GM23248 (cell line): Measurements from ENCODE around the gene PLCG1. TPM values are rescaled to one million over a fixed set of nuclear protein-coding genes. Genes with fewer than 3 reads are reported as not detected.
A peak's percentile ranks its signal among the peaks of the same experiment; 100 is the strongest.

ENCODE experiments used
- DNase-seq: peaks from one replicate; pipeline ENCODE4 v3.0.0-alpha.2; 2015
- H2AFZ ChIP-seq: fragments of 200-600 bp; sonication (generic); 2 replicates; pipeline ENCODE4 v1.6.1; 2016; ENCODE audit warnings: antibody characterized with exemption
- H3F3A ChIP-seq: fragments of 200-600 bp; sonication (generic); 2 replicates; pipeline ENCODE4 v1.6.1; 2016; ENCODE audit warnings: mild to moderate bottlenecking, antibody characterized with exemption, mixed run types; ENCODE audit not compliant: insufficient read depth
- H3K27ac ChIP-seq: fragments of 200-600 bp; sonication (generic); 2 replicates; pipeline ENCODE4 v1.5.1; 2016; ENCODE audit warnings: mild to moderate bottlenecking
- H3K27me3 ChIP-seq: fragments of 200-600 bp; sonication (generic); replicated peaks from 2 replicates; pipeline ENCODE4 v1.6.1; 2016; ENCODE audit warnings: mild to moderate bottlenecking; ENCODE audit not compliant: insufficient read depth
- H3K36me3 ChIP-seq: fragments of 200-600 bp; sonication (generic); 2 replicates; pipeline ENCODE4 v1.6.1; 2016; ENCODE audit warnings: low read depth, mild to moderate bottlenecking
- H3K4me1 ChIP-seq: fragments of 200-600 bp; sonication (generic); 2 replicates; pipeline ENCODE4 v1.6.1; 2016; ENCODE audit warnings: mild to moderate bottlenecking; ENCODE audit not compliant: insufficient read depth
- H3K4me2 ChIP-seq: fragments of 200-600 bp; sonication (generic); one replicate; pipeline ENCODE4 v1.6.1; 2016; ENCODE audit warnings: mild to moderate bottlenecking; ENCODE audit not compliant: unreplicated experiment
- H3K4me3 ChIP-seq: fragments of 200-600 bp; sonication (generic); 2 replicates; pipeline ENCODE4 v1.5.1; 2016; ENCODE audit warnings: mild to moderate bottlenecking
- H3K79me2 ChIP-seq: fragments of 200-600 bp; sonication (generic); 2 replicates; pipeline ENCODE4 v1.6.1; 2016; ENCODE audit warnings: mild to moderate bottlenecking; ENCODE audit not compliant: insufficient read depth
- H3K9ac ChIP-seq: fragments of 200-600 bp; sonication (generic); 2 replicates; pipeline ENCODE4 v1.6.1; 2016; ENCODE audit warnings: mild to moderate bottlenecking
- H3K9me2 ChIP-seq: fragments of 200-600 bp; sonication (generic); 2 replicates; pipeline ENCODE4 v1.6.1; 2016; ENCODE audit warnings: mixed run types, mild to moderate bottlenecking, moderate library complexity; ENCODE audit not compliant: insufficient read depth
- H3K9me3 ChIP-seq: fragments of 200-600 bp; sonication (generic); one replicate; pipeline ENCODE4 v1.6.1; 2017; ENCODE audit warnings: low read depth
- H4K20me1 ChIP-seq: fragments of 200-600 bp; sonication (generic); 2 replicates; pipeline ENCODE4 v1.6.0; 2016; ENCODE audit not compliant: insufficient read depth
- EZH2 ChIP-seq: fragments of 200-600 bp; sonication (generic); IDR thresholded peaks from 2 replicates; pipeline ENCODE4 v1.6.1; 2018; ENCODE audit warnings: antibody characterized with exemption, mild to moderate bottlenecking; ENCODE audit not compliant: insufficient read depth, poor library complexity, severe bottlenecking
- EZH2phosphoT487 ChIP-seq: fragments of 200-600 bp; sonication (generic); IDR thresholded peaks from 2 replicates; pipeline ENCODE4 v1.6.1; 2018; ENCODE audit warnings: antibody characterized with exemption, moderate library complexity, mild to moderate bottlenecking, low read depth; ENCODE audit not compliant: insufficient read depth
- WGBS, 2 experiments: methylation state at CpG; one replicate each; pipeline ENCODE4 v1.1.6; 2015 to 2017; ENCODE audit warnings: low lambda C conversion rate in 2 of 2, low coverage in 1 of 2; ENCODE audit errors: missing lambda C conversion rate in 2 of 2; 5-methylcytosine and 5-hydroxymethylcytosine counted together
- in situ Hi-C: fragments of 300-500 bp; cut with MboI; formaldehyde crosslinking; loops from 2 replicates; pipeline ENCODE4 v1.15.0; 2020
- polyA plus RNA-seq: library from polyadenylated mRNA; unstranded; fragments of >200 nt; fragmentation: Nextera tagmentation; extraction: Ambion mirVana; gene quantifications from 2 replicates; pipeline ENCODE4 v1.2.1, GENCODE V29; 2016
- total RNA-seq: library from RNA; depleted of rRNA; stranded (reverse); fragments of >200 nt; shearing (Covaris generic); gene quantifications from 2 replicates; pipeline ENCODE4 v1.2.3, GENCODE V29; 2014

Gene PLCG1
- total and polyA plus RNA-seq, 2 experiments from 2014 or later = 8.3 to 32.6 TPM

DNA sequence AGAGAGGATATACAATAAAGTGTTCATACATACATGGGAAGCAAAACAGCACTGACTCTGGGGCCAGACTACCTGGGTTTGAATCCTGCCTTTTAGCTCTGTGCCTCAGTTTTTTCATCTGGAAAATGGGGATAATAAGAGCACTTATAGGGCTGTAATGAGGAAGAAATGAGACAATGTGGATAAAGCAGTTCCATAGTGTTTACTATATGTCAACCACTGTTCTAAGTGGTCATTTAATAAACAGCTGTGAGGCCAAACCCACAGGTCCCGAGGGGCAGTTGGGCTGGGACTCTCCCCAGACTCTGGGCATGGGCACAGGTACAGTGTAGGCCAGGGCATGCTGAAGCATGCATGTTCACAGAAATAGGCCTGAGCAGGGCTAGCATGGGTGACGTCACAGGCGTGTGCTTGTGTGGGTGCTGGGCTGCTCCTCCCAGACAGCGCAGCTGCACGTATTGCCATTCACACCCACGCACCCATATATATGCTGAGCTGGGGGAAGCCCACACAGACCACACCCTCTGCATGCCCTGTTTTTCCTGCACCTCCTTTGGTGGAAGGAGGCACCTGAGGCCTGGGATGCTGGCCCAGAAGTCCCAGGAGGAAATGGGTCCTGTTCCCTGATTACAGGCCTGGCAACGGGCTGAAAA lies 3.5 kb upstream of the PLCG1 start:
- Histone ChIP-seq H3K9me3 (no peaks in the 10 kb centered on the region), H3K9me2 (no peaks in the 10 kb centered on the region), H3K9ac (no peak overlapping the region), H4K20me1 (no peaks in the 10 kb centered on the region), H3K79me2 (peaks cover 13% of the 10 kb centered on the region), H3K4me2 (no peak overlapping the region), H3K27me3 (no peaks in the 10 kb centered on the region), H2AFZ (no peak overlapping the region), H3K4me1 (peaks cover 2% of the 10 kb centered on the region; the same call in 1 of the 2 replicates), H3K4me3 (no peak overlapping the region), H3K36me3 (no peaks in the 10 kb centered on the region), H3K27ac (no peak overlapping the region), H3F3A (no peaks in the 10 kb centered on the region)
- no peak for DNase-seq
- in situ Hi-C loops = no loop called here
- 79% methylated on average over 7 of the region's 7 CpGs for WGBS, 2 experiments
- TF ChIP-seq EZH2phosphoT487 (no peak), EZH2 (no peak)

DNA sequence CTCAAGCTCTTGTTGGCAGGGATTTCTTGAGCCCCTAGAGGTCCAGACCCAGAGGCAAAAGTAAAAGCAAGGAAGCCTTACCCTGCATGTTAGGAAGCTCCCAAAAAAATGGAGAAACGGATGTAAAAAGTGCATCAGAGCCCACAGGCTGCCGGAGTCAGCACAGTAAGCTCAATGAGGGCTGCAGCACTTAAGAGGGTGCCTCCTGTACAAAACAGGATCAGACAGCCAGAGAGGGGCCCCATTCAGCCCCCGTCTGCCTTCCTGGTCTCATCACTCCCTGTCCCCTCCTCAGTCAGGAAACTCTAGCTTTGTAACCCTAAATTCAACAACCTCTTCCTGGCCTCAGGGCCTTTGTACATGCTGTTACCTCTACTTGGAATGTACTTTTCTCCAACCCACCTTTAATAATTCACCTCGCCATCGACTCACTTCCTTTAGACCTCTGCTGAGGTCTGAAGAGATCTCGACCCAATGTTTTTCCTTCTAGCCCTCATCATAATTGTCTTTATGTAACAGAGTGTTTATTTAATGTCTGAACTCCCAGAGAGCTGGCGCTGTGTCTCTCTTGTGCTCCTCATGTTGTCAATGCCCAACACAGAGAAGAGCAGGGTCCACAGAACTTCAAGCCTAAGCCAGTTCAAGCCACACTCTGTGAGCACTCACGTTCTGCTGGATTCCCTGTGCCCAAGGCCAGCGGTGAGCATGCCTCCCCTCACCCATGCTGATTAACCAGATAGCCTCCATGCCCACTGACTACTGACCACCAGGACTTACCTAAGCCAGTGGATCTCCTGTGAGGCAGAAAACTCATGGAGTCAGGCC lies 2.8 kb upstream of the PLCG1 start:
- in situ Hi-C loops = no loop called here
- H3K9me2 ChIP-seq = no peaks in the 10 kb centered on the region
- no peaks in the 10 kb centered on the region for H3K9me3 ChIP-seq
- TF ChIP-seq EZH2phosphoT487 (no peak), EZH2 (no peak)
- no peaks in the 10 kb centered on the region for H3F3A ChIP-seq
- no peaks in the 10 kb centered on the region for H3K27me3 ChIP-seq
- peaks cover 21% of the 10 kb centered on the region for H3K79me2 ChIP-seq
- H3K27ac ChIP-seq = no peak overlapping the region
- no peak overlapping the region for H3K4me3 ChIP-seq
- H3K4me1 ChIP-seq = peaks cover 10% of the 10 kb centered on the region; the same call in 1 of the 2 replicates
- no peak overlapping the region for H3K4me2 ChIP-seq
- DNase-seq = no peak
- no peak overlapping the region for H3K9ac ChIP-seq
- H3K36me3 ChIP-seq = no peaks in the 10 kb centered on the region
- H4K20me1 ChIP-seq = no peaks in the 10 kb centered on the region
- H2AFZ ChIP-seq = no peak overlapping the region
- 82 to 89% methylated on average over 7 to 9 of the region's 9 CpGs for WGBS, 2 experiments

DNA sequence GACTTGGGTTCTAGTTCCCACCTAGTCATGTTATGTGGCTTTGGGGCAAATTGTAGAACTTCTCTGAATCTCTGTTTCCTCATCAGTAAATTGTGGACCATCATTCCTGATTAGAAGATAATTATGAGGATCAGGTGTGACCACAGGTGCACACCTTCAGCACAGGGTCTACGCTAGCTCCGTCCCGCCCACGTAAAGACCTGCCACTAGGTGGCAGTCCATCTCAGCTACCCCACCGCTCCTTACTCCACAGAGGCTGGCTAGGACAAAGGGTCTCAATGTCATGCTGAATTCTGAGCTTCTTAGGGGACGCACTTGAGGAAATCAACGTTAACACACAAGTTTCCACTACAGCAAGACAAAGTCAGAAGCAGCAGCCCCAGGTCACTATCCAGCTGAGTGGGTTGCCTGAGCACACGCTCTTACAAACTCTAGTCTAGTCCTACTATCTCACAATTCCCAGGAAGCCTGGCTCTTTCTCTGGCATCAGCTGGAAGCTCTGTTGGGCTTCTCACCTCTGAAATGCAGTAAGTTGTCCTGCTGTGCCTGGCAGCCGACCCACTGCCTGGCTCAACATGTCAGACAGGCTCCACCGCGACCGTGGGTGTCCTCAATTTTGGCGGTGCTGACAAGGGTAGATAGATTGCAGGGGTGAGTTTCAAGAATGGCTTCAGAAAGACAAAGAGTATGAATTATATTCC lies 2.0 kb upstream of the PLCG1 start:
- peaks cover 28% of the 10 kb centered on the region for H3K79me2 ChIP-seq
- H3K27ac ChIP-seq = no peak overlapping the region
- no peak overlapping the region for H3K4me3 ChIP-seq
- WGBS, 2 experiments = 69 to 70% methylated on average over 13 of the region's 13 CpGs
- peak; percentile 41 for DNase-seq
- H3K36me3 ChIP-seq = no peaks in the 10 kb centered on the region
- H2AFZ ChIP-seq = no peak overlapping the region
- no peaks in the 10 kb centered on the region for H3K9me3 ChIP-seq
- no peaks in the 10 kb centered on the region for H3F3A ChIP-seq
- in situ Hi-C loops = no loop called here
- H3K9ac ChIP-seq = no peak overlapping the region
- no peaks in the 10 kb centered on the region for H3K27me3 ChIP-seq
- H3K4me2 ChIP-seq = no peak overlapping the region
- H3K4me1 ChIP-seq = peaks cover 12% of the 10 kb centered on the region; the same call in 1 of the 2 replicates
- H3K9me2 ChIP-seq = no peaks in the 10 kb centered on the region
- TF ChIP-seq EZH2phosphoT487 (no peak), EZH2 (no peak)
- H4K20me1 ChIP-seq = no peaks in the 10 kb centered on the region

DNA sequence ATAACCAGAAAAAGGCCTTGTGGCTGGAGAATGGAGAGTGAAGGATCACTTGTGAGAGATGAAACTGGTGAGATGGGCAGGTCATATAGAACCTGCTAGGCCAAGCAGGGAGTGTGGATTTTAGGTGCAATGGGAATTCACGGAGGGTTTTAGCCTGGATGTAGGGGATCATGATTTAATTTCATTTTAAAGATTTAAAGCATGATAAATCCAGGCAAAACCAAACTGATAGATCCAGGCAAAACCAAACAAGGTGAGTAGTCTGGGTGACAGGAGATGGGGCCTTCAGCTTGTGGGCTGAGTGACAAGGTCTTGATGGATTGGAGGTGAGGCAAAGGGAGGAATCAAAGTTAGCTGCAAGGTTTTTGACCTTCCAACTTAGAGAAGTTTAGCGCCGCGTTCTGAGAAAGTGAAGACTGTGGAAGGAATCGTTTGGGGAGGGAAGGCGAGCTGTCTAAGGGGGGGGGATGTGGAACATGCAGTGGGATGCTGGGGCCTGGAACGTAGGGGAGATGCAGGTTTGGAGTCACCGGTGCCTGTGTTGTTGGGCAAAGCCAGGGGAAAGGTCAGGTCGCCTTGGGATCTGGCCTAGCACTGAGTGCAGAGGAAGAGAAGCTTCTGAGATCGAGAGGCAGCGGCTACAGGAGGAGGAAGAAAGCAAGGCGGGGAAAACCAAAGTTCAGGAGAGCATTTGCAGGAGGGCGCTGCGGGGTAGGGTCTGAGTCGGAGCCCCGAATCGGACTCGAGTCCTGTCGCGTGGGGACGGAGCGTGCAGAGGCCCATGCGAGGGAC lies 1.3 kb upstream of the PLCG1 start:
- Histone ChIP-seq H3K9ac (peak overlapping the region; percentile 86), H3K4me2 (peak overlapping the region; percentile 38), H3K36me3 (no peaks in the 10 kb centered on the region), H2AFZ (peak overlapping the region; percentile 82), H3K9me2 (no peaks in the 10 kb centered on the region), H3K4me3 (peak overlapping the region; percentile 80), H3K27ac (no peak overlapping the region), H3F3A (no peaks in the 10 kb centered on the region), H3K27me3 (no peaks in the 10 kb centered on the region), H4K20me1 (no peaks in the 10 kb centered on the region), H3K9me3 (no peaks in the 10 kb centered on the region), H3K79me2 (peaks cover 36% of the 10 kb centered on the region), H3K4me1 (peaks cover 13% of the 10 kb centered on the region; the same call in 1 of the 2 replicates)
- no peak for DNase-seq
- in situ Hi-C loops = no loop called here
- 37 to 41% methylated on average over 21 to 23 of the region's 23 CpGs for WGBS, 2 experiments
- TF ChIP-seq EZH2 = no peak
- no peak for TF ChIP-seq EZH2phosphoT487
